GM12892 (cell line): ENCODE data around the gene CHERP.

Experiments used
- POLR2A ChIP-seq: IDR thresholded peaks from 2 replicates; pipeline ENCODE4 v1.6.1; 2011; ENCODE audit warnings: low read depth, low read length, control low read depth
- POLR2AphosphoS5 ChIP-seq: IDR thresholded peaks from 2 replicates; pipeline ENCODE4 v1.6.1; 2011; ENCODE audit warnings: low read depth, low read length, control low read depth

GRCh38 chr19:16571822-16572331 is 29.6 kb upstream of the CHERP start:
- peak; percentile 12; the same call in 1 of the 2 replicates for TF ChIP-seq POLR2AphosphoS5
- 0 out of 2 replicates have a peak, but pooled peaks have one; percentile 9 for TF ChIP-seq POLR2A
